ENCODE results near the gene TRAF3IP3.
A peak's percentile ranks its signal among the peaks of the same experiment; 100 is the strongest.

Gene TRAF3IP3

GRCh38 chr1:209737118-209737505 lies 18.7 kb upstream of the TRAF3IP3 start:
- Histone ChIP-seq H3K27ac (ENCODE audit: low read depth, low read length) (no peak overlapping the region), H3K27me3 (ENCODE audit: control insufficient read depth, insufficient read depth, low read length) (no peaks in the 10 kb centered on the region; the same call in 1 of the 2 replicates), H3K36me3 (ENCODE audit: control insufficient read depth, insufficient read depth, low read length) (no peaks in the 10 kb centered on the region), H3K4me1 (ENCODE audit: control insufficient read depth, insufficient read depth, low read length) (no peaks in the 10 kb centered on the region), H3K9ac (ENCODE audit: low read depth, low read length) (no peak overlapping the region), H3K4me3 (ENCODE audit: low read depth, low read length) (no peak overlapping the region), H3K9me3 (ENCODE audit: control insufficient read depth, insufficient read depth, low read length) (no peaks in the 10 kb centered on the region)

DNA sequence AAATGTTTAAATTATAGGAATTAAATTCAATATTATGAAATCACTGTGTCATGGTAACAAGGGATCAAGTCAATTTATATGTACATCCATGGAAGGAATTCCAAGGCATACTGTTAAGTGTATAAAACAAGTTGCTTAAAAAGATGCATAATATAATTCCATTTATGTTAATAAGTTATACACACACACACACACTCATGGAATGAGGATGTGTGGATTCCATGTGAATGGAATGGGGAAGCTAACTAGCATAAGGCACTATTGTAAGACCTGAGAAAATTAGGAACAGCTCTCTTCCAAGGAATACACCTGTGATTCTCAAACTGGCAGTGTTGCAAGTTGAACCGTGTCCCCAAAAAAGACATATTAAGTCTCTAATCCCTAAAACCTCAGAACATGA lies 17.6 kb upstream of the TRAF3IP3 start:
- H3K27ac ChIP-seq (ENCODE audit: low read depth, low read length), result no peak overlapping the region
- no peak overlapping the region for H3K9ac ChIP-seq (ENCODE audit: low read depth, low read length)
- H3K4me3 ChIP-seq (ENCODE audit: low read depth, low read length), result no peak overlapping the region
- no peaks in the 10 kb centered on the region for H3K9me3 ChIP-seq (ENCODE audit: control insufficient read depth, insufficient read depth, low read length)
- H3K27me3 ChIP-seq (ENCODE audit: control insufficient read depth, insufficient read depth, low read length), result no peaks in the 10 kb centered on the region; the same call in 1 of the 2 replicates
- H3K4me1 ChIP-seq (ENCODE audit: control insufficient read depth, insufficient read depth, low read length), result no peaks in the 10 kb centered on the region
- no peaks in the 10 kb centered on the region for H3K36me3 ChIP-seq (ENCODE audit: control insufficient read depth, insufficient read depth, low read length)

- no peak overlapping the region for H3K27ac ChIP-seq (ENCODE audit: low read depth, low read length)
- no peaks in the 10 kb centered on the region for H3K4me1 ChIP-seq (ENCODE audit: control insufficient read depth, insufficient read depth, low read length)
- no peak overlapping the region for H3K4me3 ChIP-seq (ENCODE audit: low read depth, low read length)
- no peaks in the 10 kb centered on the region for H3K9me3 ChIP-seq (ENCODE audit: control insufficient read depth, insufficient read depth, low read length)
- H3K27me3 ChIP-seq (ENCODE audit: control insufficient read depth, insufficient read depth, low read length), result no peaks in the 10 kb centered on the region; the same call in 1 of the 2 replicates
- no peak overlapping the region for H3K9ac ChIP-seq (ENCODE audit: low read depth, low read length)
- H3K36me3 ChIP-seq (ENCODE audit: control insufficient read depth, insufficient read depth, low read length), result no peaks in the 10 kb centered on the region
Observed at GRCh38 chr1:209741193-209741592, 14.7 kb upstream of the TRAF3IP3 start.

DNA sequence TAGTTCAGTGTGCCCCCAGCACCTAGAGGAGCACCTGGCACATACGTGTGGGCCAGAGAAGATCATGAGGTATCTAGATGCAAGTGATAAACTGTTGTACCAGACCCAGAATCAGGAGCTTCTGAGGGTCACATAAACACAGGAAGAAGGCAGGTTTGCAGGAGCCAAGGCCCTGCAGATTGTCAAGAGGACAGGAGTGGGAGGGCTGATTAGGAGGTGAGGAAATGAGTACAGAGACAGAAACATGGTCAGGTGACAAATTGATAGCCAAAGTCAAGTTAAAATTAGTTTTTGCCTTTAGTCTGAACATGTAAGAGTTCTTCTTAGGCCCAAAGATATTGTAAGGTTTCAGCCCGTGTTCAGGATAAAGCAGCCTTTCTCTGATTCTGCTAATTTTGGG lies 14.0 kb upstream of the TRAF3IP3 start:
- no peaks in the 10 kb centered on the region for H3K4me1 ChIP-seq (ENCODE audit: control insufficient read depth, insufficient read depth, low read length)
- H3K36me3 ChIP-seq (ENCODE audit: control insufficient read depth, insufficient read depth, low read length), result no peaks in the 10 kb centered on the region
- no peak overlapping the region for H3K9ac ChIP-seq (ENCODE audit: low read depth, low read length)
- H3K9me3 ChIP-seq (ENCODE audit: control insufficient read depth, insufficient read depth, low read length), result no peaks in the 10 kb centered on the region
- no peak overlapping the region for H3K27ac ChIP-seq (ENCODE audit: low read depth, low read length)
- H3K27me3 ChIP-seq (ENCODE audit: control insufficient read depth, insufficient read depth, low read length), result peaks cover 6% of the 10 kb centered on the region
- H3K4me3 ChIP-seq (ENCODE audit: low read depth, low read length), result no peak overlapping the region

- H3K4me3 ChIP-seq (ENCODE audit: low read depth, low read length), result no peak overlapping the region
- H3K9ac ChIP-seq (ENCODE audit: low read depth, low read length), result no peak overlapping the region
- H3K27ac ChIP-seq (ENCODE audit: low read depth, low read length), result no peak overlapping the region
- H3K27me3 ChIP-seq (ENCODE audit: control insufficient read depth, insufficient read depth, low read length), result peaks cover 8% of the 10 kb centered on the region
- H3K9me3 ChIP-seq (ENCODE audit: control insufficient read depth, insufficient read depth, low read length), result no peaks in the 10 kb centered on the region
- H3K36me3 ChIP-seq (ENCODE audit: control insufficient read depth, insufficient read depth, low read length), result no peaks in the 10 kb centered on the region
- H3K4me1 ChIP-seq (ENCODE audit: control insufficient read depth, insufficient read depth, low read length), result no peaks in the 10 kb centered on the region
Observed at GRCh38 chr1:209742409-209743144, 13.3 kb upstream of the TRAF3IP3 start.

DNA sequence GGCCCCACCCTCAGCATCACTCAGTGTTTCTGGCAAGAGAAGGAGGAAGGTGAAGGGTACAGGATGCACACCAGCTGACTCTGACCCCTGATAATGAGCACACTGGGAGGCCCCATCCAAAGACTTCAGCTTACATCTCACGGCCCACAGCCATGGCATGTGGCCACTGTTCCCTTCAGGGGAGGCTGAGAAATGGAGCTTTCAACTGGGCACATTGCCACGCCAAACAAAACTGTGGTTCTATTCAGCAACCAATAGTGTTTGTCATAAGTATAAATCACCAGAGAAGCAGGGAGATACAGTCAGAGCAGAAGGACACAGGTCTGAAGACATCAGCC lies 12.7 kb upstream of the TRAF3IP3 start:
- Histone ChIP-seq H3K9ac (ENCODE audit: low read depth, low read length) (no peak overlapping the region), H3K27me3 (ENCODE audit: control insufficient read depth, insufficient read depth, low read length) (peaks cover 10% of the 10 kb centered on the region), H3K27ac (ENCODE audit: low read depth, low read length) (no peak overlapping the region), H3K9me3 (ENCODE audit: control insufficient read depth, insufficient read depth, low read length) (no peaks in the 10 kb centered on the region), H3K4me3 (ENCODE audit: low read depth, low read length) (no peak overlapping the region), H3K36me3 (ENCODE audit: control insufficient read depth, insufficient read depth, low read length) (no peaks in the 10 kb centered on the region), H3K4me1 (ENCODE audit: control insufficient read depth, insufficient read depth, low read length) (peaks cover 3% of the 10 kb centered on the region)

GRCh38 chr1:209746451-209747165 lies 9.2 kb upstream of the TRAF3IP3 start:
- Histone ChIP-seq H3K4me1 (ENCODE audit: control insufficient read depth, insufficient read depth, low read length) (peaks cover 8% of the 10 kb centered on the region), H3K9ac (ENCODE audit: low read depth, low read length) (no peak overlapping the region), H3K27me3 (ENCODE audit: control insufficient read depth, insufficient read depth, low read length) (peaks cover 17% of the 10 kb centered on the region), H3K4me3 (ENCODE audit: low read depth, low read length) (no peak overlapping the region), H3K27ac (ENCODE audit: low read depth, low read length) (no peak overlapping the region), H3K9me3 (ENCODE audit: control insufficient read depth, insufficient read depth, low read length) (no peaks in the 10 kb centered on the region), H3K36me3 (ENCODE audit: control insufficient read depth, insufficient read depth, low read length) (no peaks in the 10 kb centered on the region)

DNA sequence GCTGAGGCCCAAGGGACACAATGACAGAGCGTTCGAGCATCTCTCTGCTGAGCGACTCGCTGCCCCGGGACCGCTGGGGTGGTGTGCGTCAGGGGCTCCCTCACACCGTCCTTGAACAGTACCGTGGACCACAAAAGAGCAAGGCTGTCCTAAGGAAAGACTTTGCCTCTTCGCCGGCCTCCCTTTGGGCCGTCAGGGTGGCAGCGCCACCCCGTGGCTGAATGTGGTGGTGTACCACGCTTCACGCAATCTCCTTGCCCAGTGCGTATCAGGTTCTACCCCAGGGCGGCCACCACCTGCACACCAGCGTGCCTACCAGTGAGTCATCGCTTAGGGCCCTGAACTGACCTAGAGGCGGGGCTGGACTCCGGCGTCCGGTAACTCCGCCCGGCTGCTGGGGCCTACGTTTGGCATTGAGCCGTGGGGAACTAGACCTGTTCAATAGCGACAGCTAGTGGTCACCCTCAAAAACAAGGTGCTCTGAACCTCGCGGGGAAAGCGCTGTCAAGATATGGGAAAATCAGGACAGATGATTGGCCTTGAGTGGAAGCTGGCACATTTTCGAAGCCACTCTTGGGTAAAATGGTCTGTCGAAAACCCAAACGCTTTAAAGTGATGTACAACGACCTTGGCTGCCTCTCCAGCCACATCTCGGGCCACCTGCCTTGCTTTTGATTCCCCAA lies 8.1 kb upstream of the TRAF3IP3 start:
- no peak overlapping the region for H3K9ac ChIP-seq (ENCODE audit: low read depth, low read length)
- H3K36me3 ChIP-seq (ENCODE audit: control insufficient read depth, insufficient read depth, low read length), result no peaks in the 10 kb centered on the region
- no peaks in the 10 kb centered on the region for H3K9me3 ChIP-seq (ENCODE audit: control insufficient read depth, insufficient read depth, low read length)
- peak overlapping the region; percentile 41 for H3K4me3 ChIP-seq (ENCODE audit: low read depth, low read length)
- peaks cover 8% of the 10 kb centered on the region for H3K4me1 ChIP-seq (ENCODE audit: control insufficient read depth, insufficient read depth, low read length)
- H3K27ac ChIP-seq (ENCODE audit: low read depth, low read length), result no peak overlapping the region
- H3K27me3 ChIP-seq (ENCODE audit: control insufficient read depth, insufficient read depth, low read length), result peaks cover 17% of the 10 kb centered on the region

GRCh38 chr1:209748620-209749019 lies 7.2 kb upstream of the TRAF3IP3 start:
- Histone ChIP-seq H3K4me1 (ENCODE audit: control insufficient read depth, insufficient read depth, low read length) (peaks cover 8% of the 10 kb centered on the region), H3K27ac (ENCODE audit: low read depth, low read length) (no peak overlapping the region)

GRCh38 chr1:209749205-209749604 lies 6.6 kb upstream of the TRAF3IP3 start:
- H3K36me3 ChIP-seq (ENCODE audit: control insufficient read depth, insufficient read depth, low read length), result no peaks in the 10 kb centered on the region
- no peak overlapping the region for H3K9ac ChIP-seq (ENCODE audit: low read depth, low read length)
- peaks cover 17% of the 10 kb centered on the region for H3K27me3 ChIP-seq (ENCODE audit: control insufficient read depth, insufficient read depth, low read length)
- H3K9me3 ChIP-seq (ENCODE audit: control insufficient read depth, insufficient read depth, low read length), result no peaks in the 10 kb centered on the region
- H3K4me3 ChIP-seq (ENCODE audit: low read depth, low read length), result no peak overlapping the region
- H3K27ac ChIP-seq (ENCODE audit: low read depth, low read length), result no peak overlapping the region
- H3K4me1 ChIP-seq (ENCODE audit: control insufficient read depth, insufficient read depth, low read length), result peaks cover 8% of the 10 kb centered on the region

More at GRCh38 chr1:209748620-209749019, 7.2 kb upstream of the TRAF3IP3 start:
- Histone ChIP-seq H3K9me3 (ENCODE audit: control insufficient read depth, insufficient read depth, low read length) (no peaks in the 10 kb centered on the region), H3K36me3 (ENCODE audit: control insufficient read depth, insufficient read depth, low read length) (no peaks in the 10 kb centered on the region), H3K27me3 (ENCODE audit: control insufficient read depth, insufficient read depth, low read length) (peaks cover 17% of the 10 kb centered on the region), H3K4me3 (ENCODE audit: low read depth, low read length) (no peak overlapping the region), H3K9ac (ENCODE audit: low read depth, low read length) (no peak overlapping the region)

Measured in HUES48 (cell line).